Spleen (tissue), 7 donors: ENCODE data around the gene TANK.

Experiments used
- CTCF ChIP-seq, 11 experiments: fragments of 200-600 bp in 7 of 11; fragments of 450-650 bp in 4 of 11; sonication (generic) in 4 of 11; IDR thresholded peaks in 8 of 11; conservative IDR thresholded peaks in 3 of 11; 1 replicate in 7 of 11; 2 replicates in 4 of 11; pipeline versions ENCODE4 v1.4.0 to v1.8.0; 2016 to 2021; ENCODE audit warnings: antibody characterized with exemption in 11 of 11, inconsistent platforms in 4 of 11, mild to moderate bottlenecking in 1 of 11
- POLR2A ChIP-seq, 3 donors: fragments of 450-650 bp; IDR thresholded peaks; one replicate each; pipeline ENCODE4 v1.5.1; 2017; ENCODE audit warnings: antibody characterized with exemption in 3 of 3, mild to moderate bottlenecking in 1 of 3
- donor health status: DM: no; HTN: no; CAD: no; lungs with moderate emphysema.
- donor health status: DM: no; HTN: no; CAD: no.
- donor health status: DM: no; HTN: no; CAD: no.

DNA sequence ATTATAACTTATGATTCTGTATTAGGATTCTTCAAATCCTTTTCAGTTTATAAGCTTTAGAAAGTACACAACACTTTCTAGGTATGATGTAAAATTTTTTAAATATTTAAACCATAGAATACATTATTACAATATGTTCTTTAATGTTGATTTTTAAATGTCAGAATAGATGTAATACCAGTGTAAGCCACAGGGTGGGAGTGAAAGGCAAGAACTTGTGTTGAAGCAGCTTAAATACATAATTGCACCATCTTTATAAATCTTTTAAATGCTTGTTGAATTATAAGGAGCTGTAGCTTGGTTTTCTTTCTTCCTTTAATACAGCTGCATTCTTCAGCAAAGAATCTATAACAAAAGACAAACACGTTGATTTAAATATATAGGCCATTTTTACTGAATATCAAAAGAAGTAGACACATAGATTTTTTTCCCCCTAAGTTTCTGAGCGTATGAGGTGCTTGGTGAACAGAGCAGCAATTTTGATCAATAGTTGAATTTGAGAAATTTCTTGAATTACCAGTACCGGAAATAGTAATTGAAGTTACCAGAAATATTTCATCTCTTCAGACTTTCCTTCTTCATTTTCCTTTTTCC, 63.0 kb downstream of the TANK start:
- TF ChIP-seq CTCF (IDR thresholded peaks at IDR 0.05 in 8 of 11, conservative IDR thresholded peaks at IDR 0.05 in 3 of 11) (peak; percentile 40 to 71 (median 62)), POLR2A (IDR thresholded peaks at IDR 0.05) (no peak)
